GM18526 (cell line): Measurements from ENCODE around the gene KIAA0513.

Experiments
- POLR2A ChIP-seq: IDR thresholded peaks from 3 replicates; pipeline ENCODE4 v1.6.1; 2011; ENCODE audit not compliant: insufficient read length; ENCODE audit errors: extremely low read depth

Gene KIAA0513

DNA sequence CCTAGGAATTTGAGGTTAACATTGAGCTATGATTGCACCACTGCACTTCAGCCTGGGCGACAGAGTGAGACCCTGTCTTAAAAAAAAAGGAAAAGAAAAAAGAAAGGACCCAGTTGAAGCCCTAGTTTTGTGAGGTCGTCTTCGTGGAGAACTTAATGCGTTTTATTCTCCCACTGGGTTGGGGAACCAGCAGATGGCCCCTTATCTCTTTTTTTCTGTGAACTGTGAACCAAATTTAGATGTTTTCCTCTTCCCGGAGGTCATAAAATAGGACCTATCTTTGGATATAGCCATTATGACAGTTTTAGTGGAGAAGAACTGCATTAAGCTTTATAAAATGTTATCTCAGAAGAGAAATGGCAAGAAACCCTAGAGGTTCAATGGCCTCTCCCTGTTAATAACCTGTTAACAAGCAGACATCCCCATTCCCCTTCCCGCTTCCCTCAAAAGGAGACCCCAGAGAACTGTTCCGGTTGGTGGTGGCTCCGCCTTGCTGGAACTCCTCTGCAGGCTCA lies 23.5 kb downstream of the KIAA0513 start:
- TF ChIP-seq POLR2A: no peak

DNA sequence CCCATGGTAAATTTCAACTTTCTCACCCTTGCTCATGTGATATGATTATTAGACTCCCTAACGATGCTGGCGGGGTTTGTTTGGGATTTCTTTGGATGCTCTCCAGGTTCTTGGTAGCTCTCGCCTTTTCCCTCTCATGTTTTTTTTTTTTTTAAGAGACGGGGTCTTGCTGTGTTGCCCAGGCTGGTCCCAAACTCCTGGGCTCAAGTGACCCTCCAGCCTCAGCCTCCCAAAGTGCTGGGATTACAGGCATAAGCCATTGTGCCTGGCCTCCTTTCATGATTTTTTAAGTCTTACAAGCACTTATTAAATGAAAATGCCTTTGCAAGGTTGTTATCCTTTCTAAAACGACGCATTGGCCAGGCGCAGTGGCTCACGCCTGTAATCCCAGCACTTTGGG lies 24.1 kb downstream of the KIAA0513 start:
- TF ChIP-seq POLR2A: no peak

DNA sequence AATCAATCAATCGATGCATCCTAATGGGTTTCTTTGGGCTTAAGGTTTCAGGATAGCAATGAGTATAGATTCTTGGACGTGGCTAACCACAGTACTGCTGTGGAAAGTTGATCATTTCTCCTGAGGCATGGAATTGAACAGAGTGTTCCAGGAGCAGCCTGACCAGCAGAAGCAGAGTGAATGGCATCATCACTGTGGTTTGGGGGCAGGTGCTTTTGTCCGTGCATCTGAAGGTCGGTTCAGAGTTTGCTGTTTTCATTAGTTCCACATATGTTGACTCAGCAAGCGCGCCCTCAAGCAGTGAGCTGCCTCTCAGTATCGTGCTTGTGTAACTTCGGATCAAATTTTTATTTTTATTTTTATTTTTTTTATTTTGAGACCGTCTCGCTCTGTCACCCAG lies 24.9 kb downstream of the KIAA0513 start:
- no peak for TF ChIP-seq POLR2A

DNA sequence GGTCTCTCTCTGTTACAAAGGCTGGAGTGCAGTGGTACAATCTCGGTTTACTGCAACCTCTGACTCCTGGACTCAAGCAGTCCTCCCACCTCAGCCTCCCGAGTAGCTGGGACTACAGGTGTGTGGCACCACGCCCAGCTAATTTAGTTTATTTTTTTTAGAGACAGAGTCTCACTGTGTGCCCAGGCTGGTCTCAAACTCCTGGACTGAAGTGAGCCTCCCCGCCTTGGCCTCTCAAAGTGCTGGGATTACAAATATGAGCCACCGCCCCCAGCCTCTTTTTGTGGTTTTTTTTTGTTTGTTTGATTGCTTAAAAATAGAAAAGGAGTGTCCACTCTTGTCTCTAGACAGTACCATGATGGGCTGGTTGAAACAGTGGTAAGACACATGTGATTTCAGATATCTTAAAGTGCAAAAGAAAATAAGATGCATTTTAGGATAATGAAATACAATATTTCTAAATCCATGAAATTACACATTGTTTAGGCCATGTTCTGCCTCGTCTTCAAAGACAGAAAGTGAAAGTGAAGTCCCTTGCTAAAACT lies 27.4 kb downstream of the KIAA0513 start:
- no peak for TF ChIP-seq POLR2A

DNA sequence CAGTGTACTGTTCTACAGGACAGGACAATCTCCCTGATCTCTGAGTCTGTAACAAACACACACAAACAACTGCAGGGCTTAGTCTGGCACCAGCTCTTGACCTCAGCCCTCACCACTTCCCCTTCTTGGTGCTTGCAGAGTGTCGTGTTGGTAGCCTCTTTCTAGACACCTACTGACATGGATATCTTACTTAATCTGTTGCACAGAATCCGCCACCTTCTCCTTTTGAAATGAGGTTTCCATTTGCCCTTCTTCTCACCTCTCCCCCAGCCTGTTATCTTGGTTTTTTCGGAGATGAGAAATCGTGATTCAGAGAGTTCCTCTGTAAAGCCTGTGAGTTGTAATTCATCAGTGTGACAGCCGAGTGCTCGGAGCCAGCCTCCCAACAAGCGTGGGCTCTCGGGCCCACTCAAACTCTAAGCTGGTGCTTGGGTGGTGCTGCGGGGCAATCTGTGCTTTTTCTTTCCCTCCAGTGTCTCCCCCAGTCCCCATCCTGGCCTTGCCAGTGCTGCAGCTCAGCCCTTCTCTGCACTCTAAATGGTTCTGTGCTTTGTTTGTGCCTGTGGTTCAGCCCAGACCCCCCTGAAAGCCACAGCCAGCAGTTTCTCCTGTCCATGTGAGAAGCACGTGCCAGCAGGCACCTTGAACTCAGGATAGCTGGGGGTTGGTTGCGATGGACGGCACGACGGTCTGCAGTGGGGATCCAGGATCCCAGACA lies 28.1 kb downstream of the KIAA0513 start:
- TF ChIP-seq POLR2A: no peak

DNA sequence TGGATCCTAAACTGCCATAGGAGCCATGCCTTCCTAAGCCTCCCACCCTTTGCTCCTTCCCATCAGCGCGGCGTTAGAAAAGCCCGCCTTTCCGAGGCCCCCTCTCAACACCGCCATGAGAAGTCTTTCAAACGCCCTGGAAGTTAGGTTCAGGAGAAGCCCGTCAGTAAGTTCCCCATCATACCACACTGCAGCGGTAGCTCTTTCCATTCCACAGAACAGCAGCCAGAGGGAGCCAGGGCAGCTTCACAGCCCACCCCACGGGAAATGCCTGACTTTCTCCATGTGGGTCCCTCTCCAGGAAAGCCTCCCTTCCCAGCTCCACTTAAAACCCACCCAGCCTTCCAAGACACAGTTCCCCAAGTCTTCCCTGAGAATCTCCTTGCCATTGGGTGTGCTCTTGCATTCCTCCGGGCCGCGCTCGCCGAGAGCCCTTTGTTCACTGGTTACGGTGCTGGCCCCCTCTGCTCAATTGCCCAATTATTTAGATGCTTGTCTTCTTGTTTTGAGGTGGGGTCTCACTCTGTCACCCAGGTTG lies 28.7 kb downstream of the KIAA0513 start:
- TF ChIP-seq POLR2A: no peak

DNA sequence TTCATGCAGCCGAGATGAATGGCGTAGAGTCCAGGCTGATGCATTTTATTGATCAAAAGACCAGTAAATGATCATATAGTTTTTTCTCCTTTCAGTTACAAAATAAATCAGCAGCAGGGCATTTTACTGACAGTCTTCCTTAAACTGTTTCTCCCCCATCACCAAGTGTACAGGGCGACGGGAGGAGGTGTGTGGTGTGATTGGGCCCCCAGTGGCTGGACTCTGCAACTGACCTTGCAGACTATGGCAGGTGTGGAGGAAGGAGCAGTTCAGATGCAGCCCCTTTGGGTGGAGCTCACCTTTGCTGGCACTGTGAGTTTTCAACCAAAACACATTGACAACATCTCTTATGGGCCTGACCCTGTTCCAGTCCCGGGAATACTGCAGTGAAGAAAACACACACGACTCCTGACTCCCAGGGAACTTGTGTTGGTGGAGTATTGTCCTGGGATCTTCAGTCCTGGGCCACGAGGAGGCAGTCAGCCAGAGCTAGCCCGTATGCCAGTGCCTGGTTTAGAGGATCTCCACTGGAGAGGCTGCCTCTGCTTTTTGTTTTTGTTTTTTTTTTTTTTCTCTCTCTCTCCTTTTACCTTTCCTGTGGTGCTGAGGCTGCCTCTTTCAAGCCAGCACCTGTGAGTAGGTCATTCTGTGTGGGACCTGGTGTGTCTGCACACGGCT lies 29.8 kb downstream of the KIAA0513 start:
- no peak for TF ChIP-seq POLR2A

DNA sequence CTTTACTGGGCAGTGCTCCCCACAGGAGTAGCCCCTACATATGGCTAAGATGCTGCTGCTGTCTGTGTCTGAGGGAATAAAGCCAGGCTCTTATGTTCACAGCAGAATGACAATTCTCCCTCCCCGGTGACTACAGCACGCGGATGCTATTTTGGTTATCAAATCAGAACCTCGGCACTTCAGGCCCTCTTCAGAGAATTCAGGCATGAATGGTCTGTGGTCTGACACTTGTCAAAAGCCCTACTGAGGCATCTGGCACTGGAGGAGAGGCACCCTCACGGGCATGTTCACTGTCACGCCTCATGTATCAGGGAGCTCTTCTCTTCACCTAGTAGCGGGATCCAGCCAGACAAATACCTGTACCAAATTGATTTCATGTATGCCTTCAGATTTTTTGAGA lies 30.4 kb downstream of the KIAA0513 start:
- TF ChIP-seq POLR2A: no peak

DNA sequence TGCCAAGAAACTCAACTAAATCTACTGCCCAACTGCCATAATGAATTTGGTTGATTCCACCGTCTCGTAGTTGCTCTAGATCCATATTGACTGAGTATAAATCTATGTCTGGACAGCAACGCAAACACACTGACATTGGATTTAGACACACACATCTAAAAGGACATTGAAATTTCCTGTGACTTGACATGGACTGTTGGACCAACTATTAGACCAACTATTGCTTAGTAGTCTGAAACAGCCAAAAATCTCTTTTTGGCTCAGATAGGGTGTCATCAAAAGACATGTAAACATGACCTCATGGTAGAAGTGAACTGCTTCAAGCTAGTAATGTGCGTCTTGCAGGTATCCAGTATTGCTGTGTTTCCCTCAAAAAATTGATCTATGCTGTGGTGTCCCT lies 31.3 kb downstream of the KIAA0513 start:
- TF ChIP-seq POLR2A: no peak

DNA sequence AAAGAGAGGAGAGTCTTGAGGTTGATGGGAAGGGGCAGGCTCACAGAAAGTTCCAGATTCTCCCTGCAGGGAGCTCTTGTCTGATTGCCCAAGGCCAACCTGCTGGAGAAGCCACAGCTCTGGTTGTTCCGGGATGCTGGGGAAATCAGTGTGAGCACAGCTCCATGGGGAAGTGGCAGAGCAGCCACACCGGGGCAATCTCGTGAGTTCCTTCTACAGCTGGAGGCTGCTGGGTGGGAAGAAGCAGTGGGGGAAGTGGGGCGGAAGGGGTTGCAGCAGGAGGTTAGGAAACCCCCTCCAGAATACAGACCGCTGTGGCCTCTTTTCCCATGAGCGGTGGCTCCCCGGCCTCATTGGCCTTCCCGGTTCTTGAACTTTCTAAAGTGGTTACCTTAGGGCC lies 34.0 kb downstream of the KIAA0513 start:
- no peak for TF ChIP-seq POLR2A

DNA sequence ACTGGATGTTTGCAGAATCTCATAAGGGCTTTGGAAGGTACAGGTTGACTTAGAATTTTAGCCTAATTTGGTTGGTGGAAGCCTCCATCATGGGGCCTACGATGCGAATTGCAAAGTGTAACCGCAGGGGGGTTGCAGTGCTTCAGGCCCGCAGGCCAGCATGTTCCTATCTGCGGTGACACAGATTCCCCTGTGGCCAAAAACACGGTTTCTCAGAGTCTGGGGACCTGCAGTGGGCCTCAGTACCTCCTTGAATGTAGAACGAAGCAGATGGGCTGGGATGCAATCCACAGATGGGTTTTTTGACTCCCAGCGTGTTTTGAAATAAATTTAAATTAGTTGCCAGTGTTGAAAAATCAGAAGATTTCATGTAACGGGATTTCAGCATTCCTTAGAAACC lies 34.7 kb downstream of the KIAA0513 start:
- no peak for TF ChIP-seq POLR2A

DNA sequence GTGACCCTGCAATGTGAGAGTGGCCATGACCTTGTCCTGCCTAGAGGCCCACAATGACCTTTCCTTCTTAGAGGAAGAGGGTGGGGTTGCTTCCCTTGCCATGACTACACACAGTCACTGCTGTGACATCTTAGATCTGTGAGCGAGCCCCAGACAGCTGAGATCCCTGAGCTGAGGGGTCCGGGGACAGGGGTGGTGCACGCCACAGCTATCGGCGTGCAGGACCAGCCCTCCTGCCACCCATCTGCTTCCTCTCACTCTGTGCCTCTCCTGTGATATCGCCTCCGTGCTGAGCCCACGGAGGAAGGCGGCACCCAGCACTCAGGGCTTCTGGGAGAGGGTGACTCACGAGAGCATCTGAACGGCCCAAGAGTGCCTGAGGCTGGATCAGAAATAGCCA lies 35.2 kb downstream of the KIAA0513 start:
- no peak for TF ChIP-seq POLR2A

DNA sequence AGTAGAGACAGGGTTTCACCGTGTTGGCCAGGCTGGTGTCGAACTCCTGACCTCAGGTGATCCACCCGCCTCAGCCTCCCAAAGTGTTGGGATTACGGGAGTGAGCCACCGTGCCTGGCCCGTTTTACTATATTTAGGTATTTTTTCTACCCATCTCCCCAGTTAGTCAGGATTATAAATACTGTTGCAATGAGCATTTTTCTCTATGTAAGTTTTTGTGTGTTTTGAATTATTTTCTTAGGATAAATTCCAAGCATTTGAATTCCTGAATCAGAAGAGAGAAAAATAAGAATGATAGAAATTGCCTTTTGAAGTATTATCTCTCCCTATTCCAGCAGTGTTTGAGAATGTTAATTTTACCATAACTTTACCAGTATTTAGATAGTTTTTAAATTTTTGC lies 36.6 kb downstream of the KIAA0513 start:
- no peak for TF ChIP-seq POLR2A

DNA sequence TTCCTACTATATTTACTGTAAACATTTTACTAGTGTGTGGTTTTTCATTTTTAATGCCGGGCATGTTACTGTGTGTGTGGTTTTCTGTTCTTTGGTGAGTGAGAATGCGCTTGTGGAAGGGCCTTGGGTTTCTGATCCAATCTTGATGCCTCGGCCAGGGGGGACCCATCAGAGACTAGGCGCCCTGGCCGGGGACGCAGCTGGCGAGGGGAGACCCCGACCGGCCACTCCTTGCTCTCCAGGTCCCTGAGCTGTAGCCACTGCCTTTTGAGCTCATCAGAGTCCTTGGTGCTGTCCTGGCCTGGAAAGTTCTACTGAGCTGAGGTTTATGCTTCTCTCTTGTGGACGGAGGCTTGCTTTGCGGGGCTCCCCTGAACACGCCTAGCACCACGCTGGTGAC lies 37.5 kb downstream of the KIAA0513 start:
- TF ChIP-seq POLR2A: no peak

DNA sequence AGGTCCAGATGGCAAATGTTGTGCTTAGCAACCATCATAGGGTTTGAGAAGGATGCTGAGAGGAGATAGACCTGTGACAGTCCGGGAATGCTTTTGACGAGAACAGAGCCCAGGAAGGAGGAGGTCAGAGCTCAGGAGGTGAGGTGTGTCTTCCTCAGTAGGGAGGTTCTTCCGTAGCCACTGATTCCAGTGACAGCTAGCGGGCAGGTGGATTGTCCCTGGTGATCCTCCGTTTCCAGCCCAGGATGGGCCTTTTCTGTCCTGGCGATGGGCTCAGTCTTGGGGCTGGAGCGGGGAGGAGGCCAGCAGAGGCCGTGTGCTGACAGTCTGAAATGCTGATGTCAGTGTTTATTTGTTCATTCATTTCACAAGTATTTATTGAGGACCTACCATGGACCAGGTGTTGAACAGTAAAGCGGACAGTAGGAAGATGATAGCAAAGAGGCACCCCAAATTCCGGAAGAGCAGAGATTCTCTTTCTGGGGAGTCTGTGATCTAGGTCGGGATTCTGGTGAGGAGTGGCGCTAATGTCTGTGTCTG lies 38.8 kb downstream of the KIAA0513 start:
- TF ChIP-seq POLR2A: no peak

DNA sequence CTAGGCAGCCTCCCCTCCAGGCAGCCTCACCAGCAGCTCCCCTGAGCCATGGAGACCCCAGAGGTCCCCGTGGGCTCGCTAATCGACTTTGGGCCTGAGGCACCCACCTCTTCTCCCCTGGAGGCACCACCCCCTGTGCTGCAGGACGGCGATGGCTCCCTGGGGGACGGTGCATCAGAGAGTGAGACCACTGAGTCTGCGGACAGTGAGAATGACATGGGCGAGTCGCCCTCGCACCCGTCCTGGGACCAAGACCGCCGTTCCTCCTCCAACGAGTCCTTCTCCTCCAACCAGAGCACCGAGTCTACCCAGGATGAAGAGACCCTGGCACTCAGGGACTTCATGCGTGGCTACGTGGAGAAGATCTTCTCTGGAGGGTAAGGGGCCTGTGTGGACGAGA lies 39.4 kb downstream of the KIAA0513 start:
- no peak for TF ChIP-seq POLR2A
